Measurements from ENCODE around the gene TMSB4X.

The TMSB4X gene

GRCh38 chrX:13024986-13025385 is 50.1 kb downstream of the TMSB4X start:
- H3K4me3 ChIP-seq (ENCODE audit: low read depth, low read length): no peak overlapping the region
- no peak for DNase-seq (ENCODE audit: low read depth)
- TF ChIP-seq MAX (IDR thresholded peaks at IDR 0.05; ENCODE audit: low read depth, low read length) (no peak), POLR2A (IDR thresholded peaks at IDR 0.05; ENCODE audit: extremely low read depth, insufficient read length) (no peak), CTCF (IDR thresholded peaks at IDR 0.05; ENCODE audit: low read depth, low read length) (no peak), MYC (IDR thresholded peaks at IDR 0.05; ENCODE audit: low read depth, low read length) (no peak)
